Heart left ventricle (tissue), 16 donors: Measurements from ENCODE around the gene TAF1D. TPM values are rescaled to one million over a fixed set of nuclear protein-coding genes. Genes with fewer than 3 reads are reported as not detected.

Source experiments
- ATAC-seq, 4 donors: fragments of 200-7000 bp; cut with Tn5 transposase; one replicate each; pipeline ENCODE4 v1.9.1; 2020 to 2022; ENCODE audit warnings: moderate library complexity in 4 of 4, mild to moderate bottlenecking in 3 of 4, moderate number of reproducible peaks in 1 of 4
- DNase-seq, 5 donors: peaks; one replicate each; pipeline ENCODE4 v3.0.0-alpha.2; 2020
- H3K27ac ChIP-seq, 12 donors: fragments of 200-600 bp; sonication (generic) in 4 of 12; one replicate each; pipeline versions ENCODE4 v1.5.0 to v1.8.0; 2016 to 2022; ENCODE audit warnings: mild to moderate bottlenecking in 2 of 12
- H3K27me3 ChIP-seq, 9 donors: fragments of 200-600 bp; sonication (generic) in 2 of 9; one replicate each; pipeline versions ENCODE4 v1.5.1 to v1.8.0; 2016 to 2022; ENCODE audit warnings: mild to moderate bottlenecking in 3 of 9
- H3K36me3 ChIP-seq, 9 donors: fragments of 200-600 bp; sonication (generic) in 2 of 9; one replicate each; pipeline versions ENCODE4 v1.5.0 to v1.8.0; 2018 to 2022; ENCODE audit warnings: mild to moderate bottlenecking in 2 of 9
- H3K4me1 ChIP-seq, 12 donors: fragments of 200-600 bp; sonication (generic) in 4 of 12; one replicate each; pipeline versions ENCODE4 v1.5.0 to v1.8.0; 2016 to 2022; ENCODE audit warnings: mild to moderate bottlenecking in 3 of 12
- H3K4me3 ChIP-seq, 12 donors: fragments of 200-600 bp; sonication (generic) in 4 of 12; one replicate each; pipeline versions ENCODE4 v1.5.0 to v1.8.0; 2017 to 2022; ENCODE audit warnings: mild to moderate bottlenecking in 9 of 12, moderate library complexity in 4 of 12
- H3K9me3 ChIP-seq, 12 donors: fragments of 200-600 bp; sonication (generic) in 4 of 12; one replicate each; pipeline versions ENCODE4 v1.5.0 to v1.8.0; 2016 to 2022; ENCODE audit warnings: mild to moderate bottlenecking in 1 of 12
- POLR2A ChIP-seq, 2 donors: fragments of 450-650 bp; IDR thresholded peaks; one replicate each; pipeline ENCODE4 v1.6.1; 2017; ENCODE audit warnings: antibody characterized with exemption in 2 of 2, mild to moderate bottlenecking in 2 of 2, moderate library complexity in 2 of 2
- WGBS, 4 donors: extraction: QIAGEN DNeasy Blood & Tissue Kit in 2 of 4; methylation state at CpG; one replicate each; pipeline versions ENCODE4 v1.1.5 to v1.1.7; 2013 to 2018; 5-methylcytosine and 5-hydroxymethylcytosine counted together
- intact Hi-C, 10 donors: fragments of 100-400 bp; cut with DNase I; formaldehyde crosslinking; loops; one replicate each; pipeline versions ENCODE4 v1.11.1 to v1.14.2; 2022
- polyA plus RNA-seq, 2 donors: library from polyadenylated mRNA; stranded (reverse); fragments of 200-250 nt; gene quantifications; one replicate each; pipeline ENCODE4 v1.2.3, GENCODE V29; 2013
- total RNA-seq, 9 donors: library from RNA; depleted of rRNA in 2 of 9; stranded (reverse); fragments of >200 nt in 2 of 9; fragmentation: NEBNext Ultra II Directional in 3 of 9; extraction: Animal tissue kit (Norgen Biotek cat#: 25700) in 3 of 9; gene quantifications; one replicate each; pipeline versions ENCODE4 v1.1.0 to v1.2.4, GENCODE V29; 2016 to 2023
- TF ChIP-seq, protein P1 (sequence below), 12 donors: fragments of 200-600 bp; sonication (generic) in 4 of 12; IDR thresholded peaks; one replicate each; pipeline versions ENCODE4 v1.5.0 to v1.8.0; 2018 to 2022; ENCODE audit warnings: antibody characterized with exemption in 12 of 12, mild to moderate bottlenecking in 5 of 12
- donor health status: ischemic (EF 13 %, LVEDD 7.1; RV severe dilation, severe dysfunction).
- donor health status: healthy with polysubstance abuse.
- donor health status: DM: no; HTN: yes; CAD: no.
- donor health status: DM: no; HTN: no; CAD: no.
- donor health status: ischemic (EF 25% LVEDD 6.9; RV normal size, moderate dysfunction).
- donor health status: ischemic (EF 25% LVEDD 5.7; RV mildly dilated, moderate dysfunction).
- donor health status: healthy.
- donor health status: DM: yes; HTN: yes; CAD: no.
- donor health status: ischemic (EF 35%, LVEDD 5.7; RV mildly dilated, moderate dysfunction).
- donor health status: nonischemic (EF 11% LVEDD 7.7; RV severe dilation, severe dysfunction).
- donor health status: DM: yes; HTN: yes; CAD: no.
- donor health status: PGD.
- donor health status: ischemic (EF 29% LVEDD 5.4; RV normal size, mild dysfunction).
- donor health status: nonischemic (EF 23%, LVEDD 6.1; RV moderate dilation, normal function).

TAF1D gene
- total and polyA plus RNA-seq, 11 donors, result 17.0 to 57.6 (median 36.8) TPM

DNA sequence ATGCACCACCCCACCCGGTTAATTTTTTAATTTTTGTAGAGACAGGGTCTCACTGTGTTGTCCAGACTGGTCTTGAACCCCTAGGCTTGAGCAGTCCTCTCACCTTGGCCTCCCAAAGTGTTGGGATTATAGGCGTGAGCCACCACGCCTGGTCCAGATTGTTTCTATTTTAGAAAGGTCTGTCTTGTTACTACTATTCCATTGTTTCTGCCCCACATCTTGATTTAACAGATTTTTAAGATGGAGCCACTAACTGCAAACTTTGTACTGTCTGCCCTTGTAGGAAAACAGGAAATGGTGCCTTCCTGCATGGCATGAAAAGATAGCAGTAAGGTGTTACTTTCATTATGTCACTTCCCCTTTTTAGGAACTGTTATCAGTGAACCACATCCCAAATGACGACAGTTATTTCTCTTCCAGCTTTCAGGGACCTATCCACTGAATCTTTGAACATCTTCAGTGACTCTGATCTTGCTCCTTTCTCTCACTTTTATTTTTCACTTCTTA lies 23.2 kb downstream of the TAF1D start:
- H3K4me3 ChIP-seq, result no peak overlapping the region
- intact Hi-C loops, result no loop called here
- WGBS, 4 donors, result 65 to 66% (median 66%) methylated on average over 4 of the region's 4 CpGs
- TF ChIP-seq, protein P1, sequence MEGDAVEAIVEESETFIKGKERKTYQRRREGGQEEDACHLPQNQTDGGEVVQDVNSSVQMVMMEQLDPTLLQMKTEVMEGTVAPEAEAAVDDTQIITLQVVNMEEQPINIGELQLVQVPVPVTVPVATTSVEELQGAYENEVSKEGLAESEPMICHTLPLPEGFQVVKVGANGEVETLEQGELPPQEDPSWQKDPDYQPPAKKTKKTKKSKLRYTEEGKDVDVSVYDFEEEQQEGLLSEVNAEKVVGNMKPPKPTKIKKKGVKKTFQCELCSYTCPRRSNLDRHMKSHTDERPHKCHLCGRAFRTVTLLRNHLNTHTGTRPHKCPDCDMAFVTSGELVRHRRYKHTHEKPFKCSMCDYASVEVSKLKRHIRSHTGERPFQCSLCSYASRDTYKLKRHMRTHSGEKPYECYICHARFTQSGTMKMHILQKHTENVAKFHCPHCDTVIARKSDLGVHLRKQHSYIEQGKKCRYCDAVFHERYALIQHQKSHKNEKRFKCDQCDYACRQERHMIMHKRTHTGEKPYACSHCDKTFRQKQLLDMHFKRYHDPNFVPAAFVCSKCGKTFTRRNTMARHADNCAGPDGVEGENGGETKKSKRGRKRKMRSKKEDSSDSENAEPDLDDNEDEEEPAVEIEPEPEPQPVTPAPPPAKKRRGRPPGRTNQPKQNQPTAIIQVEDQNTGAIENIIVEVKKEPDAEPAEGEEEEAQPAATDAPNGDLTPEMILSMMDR (IDR thresholded peaks at IDR 0.05), result no peak
- TF ChIP-seq POLR2A (IDR thresholded peaks at IDR 0.05), result no peak
- H3K27ac ChIP-seq, result peak overlapping the region in 1 of 12 donors; percentile 56
- DNase-seq (no peak), ATAC-seq (peak in 1 of 4 donors; percentile 46)
- peaks cover 0 to 21% (median 0%) of the 10 kb centered on the region in 12 donors for H3K4me1 ChIP-seq
- H3K9me3 ChIP-seq, result no peaks in the 10 kb centered on the region
- H3K27me3 ChIP-seq, result no peaks in the 10 kb centered on the region
- H3K36me3 ChIP-seq, result peaks cover 0 to 47% (median 26%) of the 10 kb centered on the region in 9 donors

DNA sequence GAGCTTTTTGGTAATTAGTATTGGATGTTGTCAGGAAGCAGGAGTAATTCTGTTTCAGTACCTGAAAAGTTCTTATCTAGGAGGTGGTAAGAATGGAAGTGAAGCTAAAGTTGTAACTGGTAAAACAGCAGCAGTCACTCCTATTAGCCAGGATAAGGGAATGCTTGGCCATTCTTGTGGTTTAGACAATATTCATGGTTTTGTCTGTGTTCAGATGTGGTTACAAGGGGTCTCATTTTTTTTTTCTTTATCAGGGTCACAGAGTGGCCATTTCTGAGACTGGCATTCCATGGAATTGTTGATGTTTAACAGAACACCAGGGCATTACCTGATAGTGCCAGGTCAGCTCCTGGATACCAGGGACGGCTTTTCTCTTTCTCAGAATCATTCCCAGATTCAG lies 23.8 kb downstream of the TAF1D start:
- H3K27ac ChIP-seq, result peak overlapping the region in 1 of 12 donors; percentile 56
- 82 to 97% (median 94%) methylated on average over 1 of the region's 1 CpG for WGBS, 4 donors
- no peak for TF ChIP-seq POLR2A (IDR thresholded peaks at IDR 0.05)
- TF ChIP-seq, protein P1 (IDR thresholded peaks at IDR 0.05), result no peak
- H3K9me3 ChIP-seq, result no peaks in the 10 kb centered on the region
- intact Hi-C loops, result no loop called here
- H3K4me3 ChIP-seq, result no peak overlapping the region
- ATAC-seq, result no peak
- H3K4me1 ChIP-seq, result peaks cover 0 to 21% (median 0%) of the 10 kb centered on the region in 12 donors
- H3K27me3 ChIP-seq, result no peaks in the 10 kb centered on the region
- H3K36me3 ChIP-seq, result peaks cover 0 to 41% (median 19%) of the 10 kb centered on the region in 9 donors
- DNase-seq, result no peak

DNA sequence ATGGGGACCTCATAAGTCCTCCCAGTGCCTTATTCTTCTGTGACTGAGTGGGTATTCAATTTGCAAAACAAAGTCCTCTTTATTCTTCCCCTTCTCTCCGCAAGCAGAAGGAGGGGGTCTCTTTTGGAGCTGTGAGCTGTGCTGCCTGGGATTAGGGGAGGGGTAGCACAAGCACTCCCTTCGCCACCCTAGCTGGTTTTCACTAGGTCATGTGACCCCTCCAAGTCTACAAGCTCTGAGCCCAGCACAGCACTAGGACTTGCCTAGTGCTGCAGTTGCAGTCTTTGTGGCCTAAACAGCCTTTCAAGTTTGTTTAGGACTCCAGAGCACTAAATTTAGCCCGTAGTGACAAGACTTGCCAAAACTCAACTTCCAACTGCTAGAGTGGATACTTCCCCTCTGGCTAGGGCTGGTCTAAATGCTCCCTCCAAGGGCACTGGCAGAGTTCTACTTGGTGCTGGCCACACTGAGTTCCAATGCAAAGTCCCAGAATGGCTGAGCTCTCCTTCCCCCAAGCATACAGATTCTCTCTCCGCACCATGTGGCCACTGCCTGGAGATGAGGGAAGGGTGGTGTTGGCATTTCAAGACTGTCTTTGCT lies 25.4 kb downstream of the TAF1D start:
- no peak for TF ChIP-seq POLR2A (IDR thresholded peaks at IDR 0.05)
- TF ChIP-seq, protein P1 (IDR thresholded peaks at IDR 0.05), result no peak
- DNase-seq (peak in 1 of 5 donors; percentile 36), ATAC-seq (peak; percentile 74 to 92 (median 84))
- peak overlapping the region in 6 of 12 donors; percentile 1 to 43 (median 18) for H3K27ac ChIP-seq
- 80 to 92% (median 83%) methylated on average over 2 to 4 of the region's 4 CpGs for WGBS, 4 donors
- peaks cover 0 to 42% (median 12%) of the 10 kb centered on the region in 9 donors for H3K36me3 ChIP-seq
- H3K9me3 ChIP-seq, result peaks cover 0 to 11% (median 0%) of the 10 kb centered on the region in 12 donors
- peaks cover 0 to 21% (median 0%) of the 10 kb centered on the region in 12 donors for H3K4me1 ChIP-seq
- no peaks in the 10 kb centered on the region for H3K27me3 ChIP-seq
- no peak overlapping the region for H3K4me3 ChIP-seq
- intact Hi-C loops, result no loop called here

DNA sequence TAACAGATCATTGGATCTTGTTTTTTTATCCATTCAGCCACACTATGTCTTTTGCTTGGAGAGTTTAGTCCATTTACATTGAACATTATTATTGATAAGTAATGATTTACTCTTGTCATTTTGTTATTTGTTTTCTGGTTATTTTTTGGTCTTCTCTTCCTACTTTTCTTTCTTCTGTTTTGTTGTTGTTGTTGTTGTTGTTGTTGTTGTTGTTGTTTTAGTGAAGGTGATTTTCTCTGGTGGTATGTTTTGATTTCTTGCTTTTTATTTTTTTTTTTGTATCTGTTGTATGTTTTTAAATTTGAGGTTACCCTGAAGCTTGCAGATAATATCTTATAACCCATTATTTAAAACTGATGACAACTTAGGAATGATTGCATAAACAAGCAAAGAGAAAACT lies 28.6 kb downstream of the TAF1D start:
- Histone ChIP-seq H3K4me3 (no peak overlapping the region), H3K36me3 (peaks cover 0 to 66% (median 24%) of the 10 kb centered on the region in 9 donors), H3K27me3 (no peaks in the 10 kb centered on the region), H3K27ac (no peak overlapping the region), H3K9me3 (peaks cover 0 to 38% (median 19%) of the 10 kb centered on the region in 12 donors), H3K4me1 (peaks cover 0 to 14% (median 0%) of the 10 kb centered on the region in 12 donors)
- no peak for ATAC-seq
- no peak for DNase-seq
- TF ChIP-seq POLR2A (IDR thresholded peaks at IDR 0.05), result no peak
- TF ChIP-seq, protein P1 (IDR thresholded peaks at IDR 0.05), result no peak
- intact Hi-C loops, result no loop called here
